Parathyroid adenoma (tissue), 2 donors: ENCODE results near the gene ZNHIT2.

Experiments
- H2AFZ ChIP-seq: fragments of 300-600 bp; sonication (generic); one replicate; pipeline ENCODE4 v1.7.0; 2017; ENCODE audit warnings: antibody characterized with exemption, mild to moderate bottlenecking
- H3K27ac ChIP-seq: fragments of 300-600 bp; sonication (generic); one replicate; pipeline ENCODE4 v1.7.0; 2017
- H3K27me3 ChIP-seq: fragments of 300-600 bp; sonication (generic); one replicate; pipeline ENCODE4 v1.7.0; 2017; ENCODE audit warnings: low read length; ENCODE audit not compliant: control insufficient read depth, insufficient read depth
- H3K36me3 ChIP-seq: fragments of 300-600 bp; sonication (generic); one replicate; pipeline ENCODE4 v1.7.0; 2017; ENCODE audit warnings: low read length; ENCODE audit not compliant: control insufficient read depth, insufficient read depth
- H3K4me1 ChIP-seq: fragments of 300-600 bp; sonication (generic); one replicate; pipeline ENCODE4 v1.7.0; 2017; ENCODE audit warnings: control low read depth
- H3K4me2 ChIP-seq: fragments of 300-600 bp; sonication (generic); one replicate; pipeline ENCODE4 v1.7.0; 2017; ENCODE audit warnings: low read length
- H3K4me3 ChIP-seq: fragments of 300-600 bp; sonication (generic); one replicate; pipeline ENCODE4 v1.7.0; 2017; ENCODE audit warnings: low read depth, low read length
- H3K79me2 ChIP-seq: fragments of 300-600 bp; sonication (generic); one replicate; pipeline ENCODE4 v1.7.0; 2017; ENCODE audit warnings: control low read depth
- H3K9ac ChIP-seq: fragments of 300-600 bp; sonication (generic); one replicate; pipeline ENCODE4 v1.7.0; 2017; ENCODE audit warnings: mild to moderate bottlenecking
- H3K9me3 ChIP-seq: fragments of 300-600 bp; sonication (generic); one replicate; pipeline ENCODE4 v1.7.0; 2017; ENCODE audit warnings: low read length; ENCODE audit not compliant: control insufficient read depth
- TF ChIP-seq, protein P1 (sequence below): fragments of 300-600 bp; sonication (generic); IDR thresholded peaks from one replicate; pipeline ENCODE4 v1.7.0; 2017; ENCODE audit warnings: antibody characterized with exemption, mild to moderate bottlenecking
- donor health status: primary hyperparathyroidism.

Gene ZNHIT2

DNA sequence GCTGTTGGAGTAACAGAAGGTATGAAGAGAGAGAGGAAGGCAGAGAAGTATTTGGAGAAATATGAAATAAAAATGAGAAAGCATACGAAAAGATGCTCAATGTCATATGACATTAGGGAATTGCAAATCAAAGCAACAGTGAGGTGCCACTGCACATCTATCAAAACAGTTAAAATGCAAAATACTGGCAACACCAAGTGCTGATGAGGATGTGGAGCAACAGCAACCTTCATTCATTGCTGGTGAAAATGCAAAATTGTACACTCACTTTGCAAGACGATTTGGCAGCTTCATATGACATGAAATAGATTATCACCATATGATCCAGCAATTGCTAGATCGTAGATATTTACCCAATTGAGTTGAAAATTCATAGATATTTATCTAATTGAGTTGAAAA is 43.1 kb upstream of the ZNHIT2 start:
- H3K9me3 ChIP-seq: no peaks in the 10 kb centered on the region
- TF ChIP-seq, protein P1, sequence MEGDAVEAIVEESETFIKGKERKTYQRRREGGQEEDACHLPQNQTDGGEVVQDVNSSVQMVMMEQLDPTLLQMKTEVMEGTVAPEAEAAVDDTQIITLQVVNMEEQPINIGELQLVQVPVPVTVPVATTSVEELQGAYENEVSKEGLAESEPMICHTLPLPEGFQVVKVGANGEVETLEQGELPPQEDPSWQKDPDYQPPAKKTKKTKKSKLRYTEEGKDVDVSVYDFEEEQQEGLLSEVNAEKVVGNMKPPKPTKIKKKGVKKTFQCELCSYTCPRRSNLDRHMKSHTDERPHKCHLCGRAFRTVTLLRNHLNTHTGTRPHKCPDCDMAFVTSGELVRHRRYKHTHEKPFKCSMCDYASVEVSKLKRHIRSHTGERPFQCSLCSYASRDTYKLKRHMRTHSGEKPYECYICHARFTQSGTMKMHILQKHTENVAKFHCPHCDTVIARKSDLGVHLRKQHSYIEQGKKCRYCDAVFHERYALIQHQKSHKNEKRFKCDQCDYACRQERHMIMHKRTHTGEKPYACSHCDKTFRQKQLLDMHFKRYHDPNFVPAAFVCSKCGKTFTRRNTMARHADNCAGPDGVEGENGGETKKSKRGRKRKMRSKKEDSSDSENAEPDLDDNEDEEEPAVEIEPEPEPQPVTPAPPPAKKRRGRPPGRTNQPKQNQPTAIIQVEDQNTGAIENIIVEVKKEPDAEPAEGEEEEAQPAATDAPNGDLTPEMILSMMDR: no peak
- H3K27me3 ChIP-seq: no peaks in the 10 kb centered on the region
- H3K79me2 ChIP-seq: no peaks in the 10 kb centered on the region
- H2AFZ ChIP-seq: no peak overlapping the region
- H3K4me1 ChIP-seq: no peaks in the 10 kb centered on the region
- H3K4me3 ChIP-seq: no peak overlapping the region
- H3K36me3 ChIP-seq: no peaks in the 10 kb centered on the region
- H3K9ac ChIP-seq: no peak overlapping the region
- H3K27ac ChIP-seq: no peak overlapping the region
- H3K4me2 ChIP-seq: no peak overlapping the region

- no peaks in the 10 kb centered on the region for H3K79me2 ChIP-seq
- H3K36me3 ChIP-seq: no peaks in the 10 kb centered on the region
- TF ChIP-seq, protein P1: no peak
- no peak overlapping the region for H3K27ac ChIP-seq
- no peak overlapping the region for H3K4me3 ChIP-seq
- H2AFZ ChIP-seq: no peak overlapping the region
- no peaks in the 10 kb centered on the region for H3K4me1 ChIP-seq
- no peak overlapping the region for H3K4me2 ChIP-seq
- H3K9me3 ChIP-seq: no peaks in the 10 kb centered on the region
- H3K27me3 ChIP-seq: no peaks in the 10 kb centered on the region
- no peak overlapping the region for H3K9ac ChIP-seq
These were observed 41.5 kb upstream of the ZNHIT2 start for GRCh38 chr11:65159012-65159411.

GRCh38 chr11:65157336-65157735 is 39.8 kb upstream of the ZNHIT2 start:
- H3K79me2 ChIP-seq: no peaks in the 10 kb centered on the region
- no peak overlapping the region for H3K4me2 ChIP-seq
- no peak overlapping the region for H3K4me3 ChIP-seq
- TF ChIP-seq, protein P1: no peak
- no peaks in the 10 kb centered on the region for H3K36me3 ChIP-seq
- no peak overlapping the region for H2AFZ ChIP-seq
- H3K9ac ChIP-seq: no peak overlapping the region
- H3K27me3 ChIP-seq: no peaks in the 10 kb centered on the region
- no peaks in the 10 kb centered on the region for H3K4me1 ChIP-seq
- H3K27ac ChIP-seq: no peak overlapping the region
- no peaks in the 10 kb centered on the region for H3K9me3 ChIP-seq

DNA sequence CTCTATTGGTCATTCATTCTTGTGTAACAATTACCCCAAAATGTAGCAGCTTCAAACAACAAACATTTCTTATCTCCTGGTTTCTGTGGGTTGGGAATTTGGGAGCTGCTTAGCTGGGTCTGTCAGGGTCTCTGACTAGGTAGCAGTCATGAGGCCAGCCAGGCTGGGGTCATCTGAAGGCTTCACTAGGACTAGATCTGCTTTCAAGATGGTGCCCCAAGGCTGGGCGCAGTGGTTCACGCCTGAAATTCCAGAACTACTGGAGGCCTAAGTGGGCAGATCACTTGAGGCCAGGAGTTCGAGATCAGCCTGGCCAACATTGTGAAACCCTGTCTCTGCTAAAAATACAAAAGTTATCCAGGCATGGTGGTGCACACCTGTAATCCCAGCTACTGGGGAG is 39.4 kb upstream of the ZNHIT2 start:
- no peaks in the 10 kb centered on the region for H3K79me2 ChIP-seq
- no peak overlapping the region for H3K9ac ChIP-seq
- H2AFZ ChIP-seq: no peak overlapping the region
- no peak overlapping the region for H3K27ac ChIP-seq
- H3K9me3 ChIP-seq: no peaks in the 10 kb centered on the region
- H3K4me3 ChIP-seq: no peak overlapping the region
- no peak overlapping the region for H3K4me2 ChIP-seq
- H3K36me3 ChIP-seq: no peaks in the 10 kb centered on the region
- TF ChIP-seq, protein P1: no peak
- no peaks in the 10 kb centered on the region for H3K27me3 ChIP-seq
- no peaks in the 10 kb centered on the region for H3K4me1 ChIP-seq

DNA sequence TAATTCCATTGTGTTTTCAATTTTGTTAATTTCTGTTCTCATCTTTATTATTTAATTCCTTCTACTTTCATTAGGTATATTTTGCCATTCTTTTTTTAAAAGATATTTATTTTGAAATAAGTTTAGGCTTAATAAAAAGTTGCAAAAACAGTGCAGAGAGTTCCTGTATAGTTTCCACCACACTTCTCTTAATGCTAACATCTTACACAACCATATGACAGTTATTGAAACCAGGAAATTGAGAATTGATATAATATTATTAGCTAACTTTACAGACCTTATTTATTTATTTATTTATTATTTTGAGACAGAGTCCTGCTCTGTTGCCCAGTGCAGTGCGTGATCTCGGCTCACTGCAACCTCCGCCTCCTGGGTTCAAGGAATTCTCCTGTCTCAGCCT is 38.8 kb upstream of the ZNHIT2 start:
- H3K4me1 ChIP-seq: no peaks in the 10 kb centered on the region
- no peaks in the 10 kb centered on the region for H3K27me3 ChIP-seq
- no peaks in the 10 kb centered on the region for H3K9me3 ChIP-seq
- H3K27ac ChIP-seq: no peak overlapping the region
- no peak overlapping the region for H3K4me3 ChIP-seq
- TF ChIP-seq, protein P1: no peak
- H3K36me3 ChIP-seq: no peaks in the 10 kb centered on the region
- no peak overlapping the region for H2AFZ ChIP-seq
- no peak overlapping the region for H3K4me2 ChIP-seq
- H3K79me2 ChIP-seq: no peaks in the 10 kb centered on the region
- H3K9ac ChIP-seq: no peak overlapping the region
